HG03159 (cell line): Measurements from ENCODE around the gene GPR180.

Source experiments
- ATAC-seq: cut with Tn5 transposase; IDR thresholded peaks from one replicate; pipeline ENCODE4 v1.9.1; 2021; ENCODE audit warnings: mild to moderate bottlenecking, moderate library complexity; ENCODE audit not compliant: unreplicated experiment

GPR180 gene

DNA sequence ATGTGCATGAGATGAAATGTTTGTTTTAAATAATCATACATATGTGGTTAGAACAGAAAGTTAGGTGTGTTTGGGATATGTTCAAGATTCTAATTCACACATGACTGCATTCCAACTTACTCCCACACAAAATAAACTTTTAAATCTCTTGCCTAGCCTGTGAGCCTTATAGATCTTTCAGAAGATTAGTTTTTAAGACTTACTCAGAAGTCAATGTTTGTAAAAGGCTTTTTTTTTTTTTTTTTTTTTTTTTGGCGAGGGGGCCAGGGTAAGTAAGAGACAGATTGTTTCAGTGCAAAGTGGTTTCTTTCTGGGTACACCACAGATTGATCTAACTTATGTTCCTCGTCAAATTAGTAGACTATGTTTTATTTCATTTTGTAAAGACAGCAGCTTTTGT lies 39.1 kb downstream of the GPR180 start:
- ATAC-seq, result no peak

DNA sequence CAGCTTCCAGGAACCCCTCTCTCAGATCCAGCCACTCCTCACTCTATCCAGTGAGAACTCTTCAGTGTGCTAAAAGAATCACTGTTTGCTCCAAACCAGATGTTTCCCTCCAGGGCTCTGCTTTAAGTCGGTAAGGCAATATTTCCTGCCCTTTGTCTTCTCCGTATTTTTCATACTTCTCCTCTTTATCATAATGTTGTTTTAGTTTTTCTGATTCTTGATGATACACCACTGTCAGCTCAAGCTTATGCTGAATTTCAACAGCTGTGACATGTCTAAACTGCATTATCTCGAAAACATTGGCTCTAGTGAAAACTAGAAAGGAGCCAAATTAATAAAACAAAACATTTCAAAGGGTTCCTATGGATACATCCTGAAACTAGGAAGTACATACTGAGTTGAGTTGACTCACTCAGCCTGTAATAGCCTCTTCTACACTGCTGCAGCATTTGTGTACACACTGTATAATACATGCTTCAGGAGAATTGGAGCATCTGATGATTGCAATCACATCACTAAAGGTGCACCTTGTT lies 39.8 kb downstream of the GPR180 start:
- ATAC-seq, result no peak

DNA sequence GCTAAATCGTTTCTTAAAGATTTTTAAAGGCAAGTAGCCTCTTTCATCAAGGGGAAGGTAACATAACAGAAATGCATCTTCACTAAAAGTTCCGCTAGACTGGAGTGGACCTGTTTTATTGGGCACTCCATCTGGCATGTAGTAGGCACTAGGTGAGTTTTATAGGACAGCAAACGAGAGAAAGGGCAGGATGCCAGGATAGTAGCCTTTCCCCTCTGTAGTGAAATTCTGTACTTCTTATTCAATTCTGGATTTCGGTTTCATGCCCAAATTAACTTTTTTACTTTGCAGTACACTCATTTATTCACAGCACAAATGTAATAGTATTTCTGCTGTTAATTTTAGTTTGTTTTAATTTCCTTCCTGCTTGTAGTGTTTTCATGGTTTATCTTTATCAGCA lies 45.2 kb downstream of the GPR180 start:
- peak; percentile 59 for ATAC-seq

DNA sequence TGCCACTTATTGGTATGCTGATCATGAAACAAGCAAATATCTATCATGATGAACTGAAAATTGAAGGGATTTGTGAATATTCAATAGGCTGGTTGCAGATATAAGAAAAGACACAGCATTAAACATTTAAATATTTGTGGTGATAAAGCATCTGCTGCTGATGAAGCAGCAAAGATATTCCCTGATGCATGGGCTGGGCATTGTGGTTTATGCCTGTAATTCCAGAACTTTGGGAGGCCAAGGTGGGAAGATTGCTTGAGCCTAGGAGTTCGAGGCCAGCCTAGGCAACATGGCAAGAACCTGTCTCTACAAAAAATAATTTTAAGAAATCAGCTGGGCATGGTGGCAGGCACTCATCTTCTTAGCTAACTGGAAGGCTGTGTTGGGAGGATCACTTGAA lies 54.5 kb downstream of the GPR180 start:
- ATAC-seq, result no peak

DNA sequence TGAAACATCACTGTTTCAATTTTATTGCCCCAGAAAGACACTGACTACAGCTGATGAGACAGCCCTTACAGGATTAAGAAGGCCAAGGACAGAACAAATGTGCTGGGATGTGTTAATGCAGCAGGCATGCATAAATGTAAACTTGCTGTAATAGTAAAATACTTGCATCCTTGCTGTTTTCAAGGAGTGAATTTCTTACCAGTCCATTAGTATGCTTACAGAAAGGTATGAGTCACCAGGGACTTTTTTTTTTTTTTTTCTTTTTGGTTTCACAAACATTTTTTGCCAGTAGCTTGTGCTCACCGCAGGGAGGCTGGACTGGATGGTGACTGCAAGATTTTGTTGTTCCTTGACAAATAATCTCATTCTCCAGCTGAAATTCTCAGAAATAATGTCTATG lies 55.1 kb downstream of the GPR180 start:
- ATAC-seq, result peak; percentile 71

DNA sequence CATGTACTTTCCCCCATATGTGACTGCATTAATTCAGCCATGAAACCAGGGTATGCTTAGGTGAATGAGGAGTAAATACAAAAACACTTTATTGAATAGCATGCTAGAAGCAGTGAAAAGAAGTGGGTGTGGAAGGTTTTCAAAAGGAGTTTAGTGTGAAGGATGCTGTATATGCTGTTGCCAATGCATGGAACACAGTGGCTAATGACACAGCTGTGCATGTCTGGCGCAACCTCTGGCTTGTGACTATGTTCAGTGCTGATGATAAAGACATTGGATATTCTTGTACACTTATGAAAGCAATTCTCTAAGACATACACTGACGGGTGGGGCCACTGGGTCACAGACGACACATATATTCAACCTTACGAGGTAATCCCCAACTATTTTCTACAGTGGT lies 55.5 kb downstream of the GPR180 start:
- ATAC-seq, result peak; percentile 26

DNA sequence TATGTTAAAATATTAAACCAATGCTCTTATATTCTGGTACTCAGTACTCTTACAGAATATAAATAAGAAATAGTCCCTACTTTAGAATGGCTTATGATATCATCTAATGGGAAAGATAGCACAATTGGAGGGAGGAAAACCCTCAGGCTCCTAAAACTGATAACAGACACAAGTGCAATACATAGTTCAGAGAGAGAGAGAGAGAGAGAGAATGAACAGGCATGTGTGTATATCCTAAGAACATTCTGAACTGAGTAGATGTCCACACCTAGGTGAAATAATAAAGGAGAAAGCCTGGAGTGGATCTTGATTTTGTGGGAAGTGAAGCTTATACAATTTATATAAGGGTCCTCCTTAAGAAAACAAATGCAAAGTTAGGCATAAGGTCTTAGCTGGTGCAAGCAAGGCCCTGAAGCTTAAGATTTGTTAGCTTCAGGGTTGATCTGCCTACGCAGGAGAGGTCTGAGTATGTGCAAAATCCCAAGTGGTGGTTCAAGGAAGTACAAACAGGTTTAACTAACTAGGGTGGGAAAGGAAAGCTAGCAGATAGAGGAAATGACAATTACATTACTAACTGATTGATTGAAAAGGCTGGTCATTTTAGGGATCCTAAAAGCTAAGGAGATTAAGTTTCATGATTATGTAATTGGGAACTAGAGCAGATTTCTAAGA lies 57.4 kb downstream of the GPR180 start:
- no peak for ATAC-seq

DNA sequence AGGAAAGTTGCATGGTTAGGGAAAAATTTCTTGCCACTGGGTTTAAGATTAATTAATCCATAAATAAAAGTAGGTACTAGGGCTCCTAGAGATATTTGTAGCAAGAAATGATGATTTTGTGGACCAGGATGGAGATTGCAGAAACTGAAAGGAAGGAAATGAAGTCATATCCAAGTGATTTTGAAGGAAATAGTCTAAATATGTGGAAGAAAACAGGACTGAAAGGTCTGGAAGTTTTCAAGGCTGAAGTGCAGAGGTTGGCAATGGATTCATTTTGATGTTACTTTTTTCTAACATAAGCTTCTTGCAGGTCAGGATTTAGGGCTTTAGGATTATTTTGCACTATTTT lies 57.9 kb downstream of the GPR180 start:
- ATAC-seq, result no peak

DNA sequence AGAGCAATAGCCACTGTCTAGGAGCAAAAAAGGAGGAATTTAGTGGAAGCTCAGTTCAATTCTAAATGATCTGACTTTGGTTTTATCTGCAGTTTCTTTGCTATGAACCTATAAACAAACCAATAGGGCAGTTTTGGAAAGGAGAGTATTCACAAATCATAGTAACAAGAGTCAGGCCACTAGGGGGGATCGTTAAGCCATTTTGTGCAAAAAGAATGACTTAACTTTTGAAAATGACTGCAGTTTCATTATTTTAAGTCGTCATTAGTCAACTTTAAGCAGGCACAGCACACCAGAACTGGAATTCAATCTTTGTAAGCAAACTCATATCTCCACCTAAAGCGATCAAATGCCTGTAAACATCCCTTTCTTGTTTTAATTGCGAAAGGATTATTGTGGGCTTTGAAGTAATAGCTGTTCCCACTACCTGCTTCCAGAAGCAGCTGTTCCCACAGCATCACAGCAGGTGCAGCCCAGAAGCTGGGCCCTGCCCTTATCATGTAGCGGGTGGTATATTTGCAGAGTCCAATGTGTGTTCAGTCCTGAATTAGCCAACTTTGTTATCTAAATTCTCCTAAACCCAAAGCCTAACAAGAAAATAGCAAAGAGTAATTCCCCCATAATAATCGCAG lies 59.2 kb downstream of the GPR180 start:
- ATAC-seq, result no peak

DNA sequence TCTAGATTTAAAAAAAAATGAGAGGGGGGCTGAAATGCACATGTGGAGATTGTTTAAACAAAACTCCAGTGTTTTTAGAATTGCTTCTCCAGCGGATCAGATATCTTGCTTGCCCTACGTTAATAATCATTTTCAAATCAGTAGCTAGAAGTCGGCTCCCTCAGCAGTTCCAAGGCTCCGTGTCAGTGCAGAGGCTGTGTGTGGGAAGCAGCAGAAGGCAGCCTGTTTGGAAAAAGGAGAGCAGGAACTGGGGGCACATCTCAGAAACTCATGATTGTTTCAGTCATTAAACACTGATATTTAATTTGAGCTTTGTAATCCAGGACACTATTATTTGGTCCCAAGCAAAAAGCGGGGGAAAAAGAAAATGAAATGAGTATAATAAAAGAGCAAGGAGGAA lies 59.7 kb downstream of the GPR180 start:
- ATAC-seq, result no peak

DNA sequence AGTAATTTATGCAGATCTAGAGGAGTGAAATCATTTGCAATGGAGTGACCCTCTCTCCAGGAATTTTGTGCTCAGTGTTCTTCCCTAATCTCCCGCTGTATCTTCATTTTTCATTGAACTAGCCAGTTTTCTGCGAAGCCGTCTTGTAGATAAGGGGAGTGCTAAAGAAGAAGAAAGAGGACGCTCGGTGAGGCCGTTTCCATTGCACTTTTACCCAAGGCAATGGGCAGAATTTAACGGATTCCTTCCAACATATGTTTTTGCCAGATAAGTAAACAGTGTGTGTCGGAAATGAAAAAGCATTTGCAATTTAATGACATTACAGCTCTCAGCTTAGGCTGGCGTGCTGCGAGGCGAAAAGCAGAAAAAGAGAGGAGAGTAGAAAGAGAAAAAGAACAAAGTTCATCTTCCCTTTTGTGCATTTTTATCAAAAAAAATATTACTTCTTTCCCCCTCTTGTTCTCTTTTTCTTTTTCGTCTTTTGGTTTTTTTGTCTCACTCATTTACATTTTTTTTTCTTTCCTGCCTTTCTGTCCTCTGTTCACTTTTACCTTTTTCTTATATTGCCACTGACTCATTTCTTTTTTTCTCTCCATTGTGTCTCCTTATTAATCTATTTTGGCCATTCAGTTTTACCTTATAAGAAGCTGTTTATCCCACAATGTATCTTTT lies 60.8 kb downstream of the GPR180 start:
- no peak for ATAC-seq

DNA sequence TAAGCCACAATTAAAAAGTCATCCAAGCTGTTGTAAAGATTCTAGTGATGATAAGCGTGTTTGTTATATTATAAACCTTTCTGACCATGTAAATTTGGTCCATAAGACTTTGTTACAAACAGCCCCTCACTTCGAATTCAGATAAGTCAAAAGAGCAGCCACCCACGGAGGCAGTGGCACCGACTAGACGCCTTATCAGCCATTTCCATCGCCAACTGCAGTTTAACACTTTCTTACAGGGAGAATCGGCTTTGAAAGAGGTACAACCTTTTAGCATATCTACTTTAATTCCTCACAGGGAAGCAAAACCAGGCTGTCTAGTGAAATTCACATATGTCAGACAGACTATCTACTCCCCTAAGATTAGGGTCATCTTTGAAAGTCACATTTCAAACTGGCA lies 63.2 kb downstream of the GPR180 start:
- ATAC-seq, result no peak

DNA sequence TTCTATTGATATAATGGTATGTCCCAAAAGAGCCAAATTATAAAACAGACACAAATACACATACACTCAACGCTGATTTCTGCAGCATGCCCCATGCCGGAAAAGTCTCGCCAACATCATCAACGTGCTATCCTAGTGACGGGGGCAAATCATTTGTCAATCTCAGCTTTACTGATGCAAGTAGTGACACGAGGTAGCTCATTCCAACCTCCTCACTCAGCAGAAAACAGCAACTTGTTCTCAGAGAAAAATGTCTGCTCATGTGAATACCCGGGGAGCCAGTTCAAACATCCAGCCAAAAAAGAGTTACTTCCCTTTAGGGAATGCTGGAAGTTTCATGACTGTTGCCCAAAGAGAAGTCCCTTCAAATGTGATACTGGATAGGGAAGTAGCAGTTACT lies 64.4 kb downstream of the GPR180 start:
- no peak for ATAC-seq

DNA sequence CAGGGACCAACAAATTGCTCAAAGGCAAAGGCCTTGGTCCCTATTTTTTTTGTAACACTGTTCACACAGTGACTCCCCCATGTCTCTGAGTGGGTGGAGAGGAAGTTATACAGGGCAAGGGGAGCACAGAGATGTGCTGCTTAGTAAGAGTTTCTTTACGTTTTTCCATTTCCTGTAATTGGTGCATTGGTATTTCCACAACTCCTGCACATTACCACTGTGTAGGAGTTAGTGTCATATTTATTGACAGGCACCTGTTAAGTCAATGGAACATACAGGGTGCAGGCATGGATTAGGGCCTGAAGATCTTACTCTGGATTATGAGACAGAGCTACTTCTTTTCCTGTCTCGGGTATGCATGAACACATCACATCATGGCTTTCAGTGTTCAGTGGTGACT lies 65.5 kb downstream of the GPR180 start:
- ATAC-seq, result no peak

DNA sequence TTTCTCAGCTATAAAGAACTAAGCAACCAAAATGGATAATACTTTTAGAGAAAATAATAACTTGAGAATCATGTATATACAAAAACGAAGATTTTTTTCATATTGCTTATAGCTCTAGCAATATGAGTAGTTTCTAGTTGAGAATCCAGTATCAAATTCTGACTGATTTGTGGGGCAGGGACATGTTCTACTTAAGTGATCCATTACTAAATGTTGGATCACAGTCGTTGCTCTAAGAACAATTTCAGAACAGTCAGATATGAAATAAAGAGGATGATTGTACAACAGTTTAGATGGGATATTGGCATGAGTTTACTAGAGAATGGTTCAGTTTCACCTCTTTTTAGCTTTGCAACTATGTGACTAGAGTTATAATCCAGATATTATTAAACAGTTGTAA lies 70.7 kb downstream of the GPR180 start:
- ATAC-seq, result no peak

DNA sequence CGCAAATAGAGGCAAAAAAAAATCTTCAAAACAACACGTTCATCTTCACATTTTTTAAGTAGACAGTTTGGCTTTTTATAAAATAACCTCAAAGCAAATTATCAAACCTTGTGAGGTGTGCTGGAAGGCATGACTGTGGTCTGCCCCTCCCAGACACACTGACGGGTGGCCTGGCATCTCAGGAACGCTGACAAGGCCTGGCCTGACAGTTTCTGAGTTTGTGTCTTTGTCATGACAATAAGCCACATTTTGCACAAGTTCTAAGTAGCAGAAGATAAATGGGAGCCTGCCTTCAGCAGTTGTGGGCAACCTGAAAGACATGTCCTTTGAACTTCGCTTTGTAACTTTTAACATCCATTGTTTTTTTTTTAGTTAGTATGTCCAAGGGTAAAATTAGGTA lies 72.2 kb downstream of the GPR180 start:
- no peak for ATAC-seq

DNA sequence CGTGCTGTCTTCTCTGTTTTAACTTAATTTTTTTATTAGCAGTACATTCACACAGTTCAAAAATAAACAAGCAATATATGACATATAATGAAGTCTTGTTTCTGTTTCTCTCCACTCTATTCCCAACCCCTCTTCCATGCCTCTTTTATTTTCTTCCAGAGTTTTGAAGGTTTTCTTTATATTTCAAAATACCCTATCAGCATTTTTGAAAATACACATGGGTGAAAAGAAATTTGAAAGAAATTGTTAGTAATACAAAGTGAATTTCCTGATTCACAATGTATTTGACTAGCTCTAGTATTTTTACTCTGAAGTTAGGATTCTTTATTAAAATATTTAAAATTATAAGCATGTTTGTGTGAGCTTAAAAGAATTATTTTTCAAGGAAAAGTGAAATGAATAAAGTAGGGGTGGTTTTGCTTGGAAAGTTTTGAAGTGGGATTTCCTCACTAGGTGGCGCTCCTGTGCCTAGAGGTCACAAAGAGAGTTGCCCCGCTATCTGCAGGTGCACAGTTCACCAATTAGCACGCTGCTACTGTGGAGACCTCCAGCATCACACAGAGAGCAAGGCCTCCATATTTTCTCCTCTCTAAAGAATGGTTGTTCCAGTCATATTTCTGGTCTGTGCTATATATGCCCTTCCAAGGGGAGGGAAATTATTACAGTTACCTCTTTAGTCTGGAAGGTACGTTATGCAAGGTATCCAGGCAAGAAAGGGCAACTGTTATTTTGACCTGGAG lies 73.1 kb downstream of the GPR180 start:
- peak; percentile 81 for ATAC-seq

DNA sequence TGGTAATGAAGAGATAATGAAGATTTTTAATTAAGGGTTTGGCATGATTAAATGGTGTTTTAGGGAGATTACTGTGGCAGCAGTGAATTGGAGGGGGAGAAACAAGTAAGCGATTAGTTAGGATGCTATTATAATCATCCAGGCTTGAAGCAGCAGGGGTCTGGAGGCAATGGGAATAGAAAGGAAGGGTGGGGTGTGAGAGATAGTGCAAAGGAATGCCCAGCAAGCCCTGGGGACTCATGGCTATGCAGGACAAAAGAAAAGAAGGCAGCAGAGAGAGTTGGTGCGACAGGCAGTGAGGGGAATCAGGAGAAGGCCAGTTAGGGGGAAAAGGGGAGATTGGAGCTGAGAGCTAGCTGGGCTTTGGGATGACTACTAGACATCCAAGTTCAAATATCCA lies 76.1 kb downstream of the GPR180 start:
- ATAC-seq, result no peak

DNA sequence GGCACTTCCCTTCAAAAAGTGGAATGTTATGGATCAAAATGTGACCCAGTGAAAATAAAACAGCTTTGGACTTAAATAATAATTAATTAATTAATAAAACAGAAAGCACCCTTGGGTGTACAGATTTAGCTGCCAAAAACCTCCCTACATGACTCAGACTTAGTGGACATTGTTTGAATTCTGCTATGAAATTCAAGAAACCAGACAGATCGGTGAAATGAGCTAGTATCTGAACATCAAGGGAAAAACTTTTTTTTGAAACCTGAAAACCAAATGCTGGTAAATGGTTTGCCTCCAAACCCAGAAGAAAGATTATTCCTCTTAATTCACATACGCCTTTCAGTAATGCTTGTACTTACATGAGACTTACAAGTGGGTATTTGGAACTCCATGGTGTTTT lies 77.2 kb downstream of the GPR180 start:
- ATAC-seq, result no peak

DNA sequence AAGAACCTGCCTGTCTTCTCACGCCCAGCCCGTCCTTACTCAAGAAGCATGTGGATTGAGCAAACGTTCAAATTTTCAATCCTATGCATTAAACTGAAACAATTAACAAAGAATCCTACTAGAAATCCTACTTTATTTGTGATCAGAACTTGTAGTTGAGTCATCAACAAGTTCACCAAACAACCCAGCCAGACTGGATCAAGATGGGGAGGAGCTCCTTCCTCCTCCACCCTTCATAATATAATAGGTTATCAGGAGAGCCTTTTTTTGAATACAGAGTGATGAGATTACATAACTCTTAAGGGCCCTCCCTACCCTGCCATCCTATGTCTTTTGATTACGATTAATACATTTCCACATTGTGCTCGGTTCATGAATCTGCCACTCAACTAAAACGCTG lies 78.0 kb downstream of the GPR180 start:
- ATAC-seq, result no peak

DNA sequence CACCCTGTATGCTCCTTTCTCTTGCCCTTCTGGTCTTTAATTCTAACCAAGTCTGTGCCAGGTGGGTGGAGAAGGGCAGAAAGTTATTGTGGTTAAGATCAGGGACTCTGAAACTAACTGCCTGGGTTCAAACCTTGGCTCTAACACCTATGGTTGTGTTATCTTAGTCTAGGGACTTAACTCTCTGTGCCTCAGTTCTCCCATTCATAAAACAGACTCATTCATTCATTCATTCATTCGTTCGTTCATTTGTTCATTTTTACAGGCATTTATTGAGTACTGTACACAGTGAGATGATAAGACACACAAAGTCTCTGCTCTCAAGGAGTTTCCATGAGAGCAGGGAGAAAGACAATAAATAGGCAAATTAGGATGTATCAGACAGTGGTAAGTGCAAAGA lies 80.6 kb downstream of the GPR180 start:
- no peak for ATAC-seq

DNA sequence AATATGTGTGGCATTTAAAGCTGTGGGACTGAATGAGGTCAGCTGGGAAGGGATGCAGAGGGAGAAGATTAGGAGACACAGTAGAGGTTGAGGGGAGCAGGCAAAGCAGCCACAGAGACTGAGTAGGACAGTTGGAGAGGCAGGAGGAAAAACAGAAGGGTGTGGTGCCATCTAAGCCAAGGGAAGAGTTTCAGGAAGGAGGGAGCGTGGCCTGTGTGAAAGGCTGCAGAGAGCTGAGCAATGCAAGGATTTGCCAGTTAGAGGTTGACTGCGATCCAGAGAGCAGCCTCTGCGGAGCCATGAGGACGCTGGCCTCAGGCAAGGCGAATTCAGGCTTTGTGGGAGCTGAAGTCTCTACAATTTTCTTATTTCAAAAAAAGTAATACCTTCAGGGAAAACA lies 81.8 kb downstream of the GPR180 start:
- ATAC-seq, result no peak
